Neural progenitor cell (in vitro differentiated cells): Measurements from ENCODE around the gene LYAR. TPM values are rescaled to one million over a fixed set of nuclear protein-coding genes. Genes with fewer than 3 reads are reported as not detected.

ENCODE experiments used
- DNase-seq: peaks from one replicate; pipeline ENCODE4 v3.0.0-alpha.2; 2016; ENCODE audit warnings: low spot score
- H2AFZ ChIP-seq: fragments of 200-600 bp; sonication (generic); replicated peaks from 2 replicates; pipeline ENCODE4 v1.6.1; 2016; ENCODE audit warnings: antibody characterized with exemption
- H3F3A ChIP-seq: fragments of 200-600 bp; sonication (generic); 2 replicates; pipeline ENCODE4 v1.6.1; 2016; ENCODE audit warnings: antibody characterized with exemption, low read depth
- H3K27ac ChIP-seq: fragments of 200-600 bp; sonication (generic); 2 replicates; pipeline ENCODE4 v1.5.1; 2016; ENCODE audit warnings: mild to moderate bottlenecking
- H3K27me3 ChIP-seq: fragments of 200-600 bp; sonication (generic); 2 replicates; pipeline ENCODE4 v1.6.1; 2016; ENCODE audit warnings: mild to moderate bottlenecking, moderate library complexity
- H3K36me3 ChIP-seq: fragments of 200-600 bp; sonication (generic); 2 replicates; pipeline ENCODE4 v1.5.1; 2016
- H3K4me1 ChIP-seq: fragments of 200-600 bp; sonication (generic); 2 replicates; pipeline ENCODE4 v1.6.1; 2016; ENCODE audit warnings: mixed run types
- H3K4me2 ChIP-seq: fragments of 200-600 bp; sonication (generic); 2 replicates; pipeline ENCODE4 v1.6.1; 2016
- H3K4me3 ChIP-seq: fragments of 200-600 bp; sonication (generic); 2 replicates; pipeline ENCODE4 v1.5.1; 2016
- H3K79me2 ChIP-seq: fragments of 200-600 bp; sonication (generic); 2 replicates; pipeline ENCODE4 v1.6.1; 2016; ENCODE audit warnings: low read depth
- H3K9ac ChIP-seq: fragments of 200-600 bp; sonication (generic); 2 replicates; pipeline ENCODE4 v1.6.1; 2016
- H3K9me3 ChIP-seq: fragments of 200-600 bp; sonication (generic); 2 replicates; pipeline ENCODE4 v1.5.1; 2016; ENCODE audit warnings: low read depth
- H4K20me1 ChIP-seq: fragments of 200-600 bp; sonication (generic); 2 replicates; pipeline ENCODE4 v1.6.1; 2016; ENCODE audit warnings: low read depth
- H3K27ac Mint-ChIP-seq: 3 replicates; pipeline ENCODE4 v1.8.0; 2021; ENCODE audit warnings: mixed read lengths
- H3K27me3 Mint-ChIP-seq: 2 replicates; pipeline ENCODE4 v1.8.0; 2022; ENCODE audit warnings: low read depth, mild to moderate bottlenecking, inconsistent platforms, moderate library complexity, mixed read lengths; ENCODE audit not compliant: insufficient read depth
- H3K36me3 Mint-ChIP-seq: 3 replicates; pipeline ENCODE4 v1.8.0; 2021; ENCODE audit warnings: mixed read lengths
- H3K4me1 Mint-ChIP-seq: 3 replicates; pipeline ENCODE4 v1.8.0; 2021; ENCODE audit warnings: mixed read lengths
- H3K4me3 Mint-ChIP-seq: 3 replicates; pipeline ENCODE4 v1.8.0; 2021; ENCODE audit warnings: mild to moderate bottlenecking, moderate library complexity, mixed read lengths
- H3K9me3 Mint-ChIP-seq: 3 replicates; pipeline ENCODE4 v1.8.0; 2020; ENCODE audit warnings: mixed read lengths
- CTCF ChIP-seq: fragments of 200-600 bp; sonication (generic); IDR thresholded peaks from 2 replicates; pipeline ENCODE4 v1.5.1; 2017; ENCODE audit warnings: antibody characterized with exemption, mild to moderate bottlenecking
- EZH2 ChIP-seq: fragments of 200-600 bp; sonication (generic); IDR thresholded peaks from 2 replicates; pipeline ENCODE4 v1.6.1; 2017; ENCODE audit warnings: antibody characterized with exemption, mild to moderate bottlenecking, moderate library complexity
- EZH2phosphoT487 ChIP-seq: fragments of 200-600 bp; sonication (generic); IDR thresholded peaks from 2 replicates; pipeline ENCODE4 v1.6.1; 2017; ENCODE audit warnings: antibody characterized with exemption
- total RNA-seq: library from RNA; depleted of rRNA; stranded (reverse); fragments of >200 nt; gene quantifications from 2 replicates; pipeline ENCODE4 v1.2.3, GENCODE V29; 2015; ENCODE audit warnings: low replicate concordance

Gene LYAR
- total RNA-seq, 1 donor from 2014 or later: 49.0 TPM

GRCh38 chr4:4328206-4328605 lies 38.3 kb upstream of the LYAR start:
- DNase-seq: no peak
- no peaks in the 10 kb centered on the region for H3K27me3 ChIP-seq
- no peaks in the 10 kb centered on the region for H3K36me3 ChIP-seq
- H3K27ac Mint-ChIP-seq: no peak overlapping the region
- no peak overlapping the region for H3K4me2 ChIP-seq
- no peak overlapping the region for H3K9ac ChIP-seq
- H3K27me3 Mint-ChIP-seq: peaks cover 6% of the 10 kb centered on the region
- H4K20me1 ChIP-seq: no peaks in the 10 kb centered on the region
- no peak overlapping the region for H3K4me3 ChIP-seq
- no peaks in the 10 kb centered on the region for H3K36me3 Mint-ChIP-seq
- H3K27ac ChIP-seq: no peak overlapping the region
- H3K4me1 Mint-ChIP-seq: no peaks in the 10 kb centered on the region
- H3K4me1 ChIP-seq: no peaks in the 10 kb centered on the region
- no peak overlapping the region for H3K4me3 Mint-ChIP-seq
- peaks cover 2% of the 10 kb centered on the region for H3K9me3 Mint-ChIP-seq
- H3K9me3 ChIP-seq: no peaks in the 10 kb centered on the region
- TF ChIP-seq EZH2phosphoT487 (no peak), EZH2 (no peak), CTCF (no peak)
- no peaks in the 10 kb centered on the region for H3K79me2 ChIP-seq
- H2AFZ ChIP-seq: no peak overlapping the region
- no peaks in the 10 kb centered on the region for H3F3A ChIP-seq

GRCh38 chr4:4327652-4328121 lies 37.7 kb upstream of the LYAR start:
- H3K27ac ChIP-seq: no peak overlapping the region
- H3F3A ChIP-seq: no peaks in the 10 kb centered on the region
- H3K4me3 ChIP-seq: no peak overlapping the region
- H3K36me3 ChIP-seq: no peaks in the 10 kb centered on the region
- no peak overlapping the region for H3K9ac ChIP-seq
- H3K36me3 Mint-ChIP-seq: no peaks in the 10 kb centered on the region
- DNase-seq: peak; percentile 74
- H3K27ac Mint-ChIP-seq: no peak overlapping the region
- H3K27me3 Mint-ChIP-seq: peaks cover 6% of the 10 kb centered on the region
- H2AFZ ChIP-seq: peak overlapping the region; percentile 29
- H3K9me3 Mint-ChIP-seq: peaks cover 2% of the 10 kb centered on the region
- H3K4me2 ChIP-seq: no peak overlapping the region
- TF ChIP-seq CTCF (peak; percentile 68), EZH2 (no peak), EZH2phosphoT487 (no peak)
- no peaks in the 10 kb centered on the region for H3K4me1 ChIP-seq
- no peaks in the 10 kb centered on the region for H3K4me1 Mint-ChIP-seq
- H3K9me3 ChIP-seq: no peaks in the 10 kb centered on the region
- no peaks in the 10 kb centered on the region for H3K27me3 ChIP-seq
- no peaks in the 10 kb centered on the region for H4K20me1 ChIP-seq
- no peaks in the 10 kb centered on the region for H3K79me2 ChIP-seq
- no peak overlapping the region for H3K4me3 Mint-ChIP-seq

GRCh38 chr4:4326166-4326565 lies 36.2 kb upstream of the LYAR start:
- H3K27me3 ChIP-seq: no peaks in the 10 kb centered on the region
- Mint-ChIP-seq H3K27ac (no peak overlapping the region), H3K4me3 (no peak overlapping the region), H3K4me1 (no peaks in the 10 kb centered on the region), H3K9me3 (peaks cover 2% of the 10 kb centered on the region), H3K36me3 (no peaks in the 10 kb centered on the region), H3K27me3 (peaks cover 5% of the 10 kb centered on the region)
- H3K79me2 ChIP-seq: no peaks in the 10 kb centered on the region
- H3K4me1 ChIP-seq: no peaks in the 10 kb centered on the region
- no peak for TF ChIP-seq EZH2
- no peak for TF ChIP-seq CTCF
- no peak for TF ChIP-seq EZH2phosphoT487
- no peaks in the 10 kb centered on the region for H4K20me1 ChIP-seq
- H3K27ac ChIP-seq: no peak overlapping the region
- no peak overlapping the region for H2AFZ ChIP-seq
- no peak for DNase-seq
- H3K9ac ChIP-seq: no peak overlapping the region
- H3K36me3 ChIP-seq: no peaks in the 10 kb centered on the region
- no peak overlapping the region for H3K4me3 ChIP-seq
- no peak overlapping the region for H3K4me2 ChIP-seq
- no peaks in the 10 kb centered on the region for H3F3A ChIP-seq
- H3K9me3 ChIP-seq: no peaks in the 10 kb centered on the region
